A673 (cell line): ENCODE measurements around the gene ZSWIM9.

ENCODE experiments used
- CTCF ChIP-seq: fragments of 300-800, 200-600 bp; sonication (generic); conservative IDR thresholded peaks from 2 replicates; pipeline ENCODE4 v1.5.1; 2017; ENCODE audit warnings: low read depth, mild to moderate bottlenecking, antibody characterized with exemption, low read length, moderate library complexity, mixed read lengths
- EZH2 ChIP-seq: fragments of 200-600 bp; sonication (generic); IDR thresholded peaks from 2 replicates; pipeline ENCODE4 v1.6.1; 2017; ENCODE audit warnings: borderline replicate concordance, low read depth, mild to moderate bottlenecking, mixed read lengths, antibody characterized with exemption, low read length; ENCODE audit not compliant: poor library complexity, severe bottlenecking

GRCh38 chr19:48169578-48169938, 922 bp upstream of the ZSWIM9 start:
- TF ChIP-seq CTCF (no peak), EZH2 (no peak)
